ENCODE measurements around the gene LRMDA. TPM values are rescaled to one million over a fixed set of nuclear protein-coding genes. Genes with fewer than 3 reads are reported as not detected.

Gene LRMDA
- total and polyA plus RNA-seq, 2 of the 13 experiments (the other 11 are each of a cell fraction or from before 2014, with no cell fraction given), result 13.4 to 22.0 TPM

- TF ChIP-seq ZBTB34 (CRISPR knock-in tag; IDR thresholded peaks at IDR 0.05) (peak; percentile 54; the same call in 1 of the 2 replicates), ZBTB37 (CRISPR knock-in tag; IDR thresholded peaks at IDR 0.05) (no peak), CBX1 (IDR thresholded peaks at IDR 0.05; ENCODE audit: low read depth) (no peak), SALL1 (CRISPR knock-in tag; IDR thresholded peaks at IDR 0.05) (peak; percentile 29; the same call in 1 of the 2 replicates), U2AF2 (IDR thresholded peaks at IDR 0.05; ENCODE audit: low read depth, low read length) (no peak), RBM39 (IDR thresholded peaks at IDR 0.05; ENCODE audit: low read depth, low read length, poor library complexity, severe bottlenecking) (peak; percentile 18), MTF2 (CRISPR knock-in tag; IDR thresholded peaks at IDR 0.05; ENCODE audit: borderline replicate concordance) (no peak), ATM (IDR thresholded peaks at IDR 0.05; ENCODE audit: borderline replicate concordance) (no peak), TOPORS (CRISPR knock-in tag; IDR thresholded peaks at IDR 0.05) (peak; percentile 63; the same call in 1 of the 2 replicates), ZFY (CRISPR knock-in tag; IDR thresholded peaks at IDR 0.05) (peak; percentile 38; the same call in 1 of the 2 replicates), NPAS2 (CRISPR knock-in tag; IDR thresholded peaks at IDR 0.05; ENCODE audit: borderline replicate concordance) (no peak), ZNF672 (CRISPR knock-in tag; IDR thresholded peaks at IDR 0.05) (no peak), CBX5 (CRISPR knock-in tag; IDR thresholded peaks at IDR 0.05; ENCODE audit: borderline replicate concordance) (no peak; the same call in 1 of the 2 replicates), ZNF496 (CRISPR knock-in tag; IDR thresholded peaks at IDR 0.05; ENCODE audit: insufficient replicate concordance) (no peak), HNF4A (CRISPR knock-in tag; IDR thresholded peaks at IDR 0.05) (0 out of 2 replicates have a peak, but pooled peaks have one; percentile 11), HNRNPL (IDR thresholded peaks at IDR 0.05; ENCODE audit: low read depth, low read length) (peak; percentile 78; the same call in 1 of the 2 replicates), HNRNPUL1 (IDR thresholded peaks at IDR 0.05; ENCODE audit: low read depth, low read length) (no peak), ZNF468 (CRISPR knock-in tag; IDR thresholded peaks at IDR 0.05) (no peak), HNF1A (IDR thresholded peaks at IDR 0.05; ENCODE audit: low read depth) (no peak), HNF1A (CRISPR knock-in tag; IDR thresholded peaks at IDR 0.05; ENCODE audit: borderline replicate concordance) (no peak), ZNF607 (CRISPR knock-in tag; IDR thresholded peaks at IDR 0.05; ENCODE audit: borderline replicate concordance) (peak; percentile 49; the same call in 1 of the 2 replicates), BATF2 (CRISPR knock-in tag; IDR thresholded peaks at IDR 0.05) (peak; percentile 46; the same call in 1 of the 2 replicates)
These were observed 31.8 kb upstream of the LRMDA start (continued) for GRCh38 chr10:75399461-75400162.

All from HepG2 (cell line).